ENCODE results near the gene LMO2. TPM values are rescaled to one million over a fixed set of nuclear protein-coding genes. Genes with fewer than 3 reads are reported as not detected.

Gene LMO2
- total RNA-seq, 1 donor from 2014 or later: 2.5 TPM

- no peaks in the 10 kb centered on the region for H3K36me3 ChIP-seq (ENCODE audit: control insufficient read depth, insufficient read depth, low read length)
- no peak overlapping the region for H3K4me3 ChIP-seq (ENCODE audit: low read depth, low read length)
- no peak for DNase-seq (ENCODE audit: low read depth)
- TF ChIP-seq, protein P1, sequence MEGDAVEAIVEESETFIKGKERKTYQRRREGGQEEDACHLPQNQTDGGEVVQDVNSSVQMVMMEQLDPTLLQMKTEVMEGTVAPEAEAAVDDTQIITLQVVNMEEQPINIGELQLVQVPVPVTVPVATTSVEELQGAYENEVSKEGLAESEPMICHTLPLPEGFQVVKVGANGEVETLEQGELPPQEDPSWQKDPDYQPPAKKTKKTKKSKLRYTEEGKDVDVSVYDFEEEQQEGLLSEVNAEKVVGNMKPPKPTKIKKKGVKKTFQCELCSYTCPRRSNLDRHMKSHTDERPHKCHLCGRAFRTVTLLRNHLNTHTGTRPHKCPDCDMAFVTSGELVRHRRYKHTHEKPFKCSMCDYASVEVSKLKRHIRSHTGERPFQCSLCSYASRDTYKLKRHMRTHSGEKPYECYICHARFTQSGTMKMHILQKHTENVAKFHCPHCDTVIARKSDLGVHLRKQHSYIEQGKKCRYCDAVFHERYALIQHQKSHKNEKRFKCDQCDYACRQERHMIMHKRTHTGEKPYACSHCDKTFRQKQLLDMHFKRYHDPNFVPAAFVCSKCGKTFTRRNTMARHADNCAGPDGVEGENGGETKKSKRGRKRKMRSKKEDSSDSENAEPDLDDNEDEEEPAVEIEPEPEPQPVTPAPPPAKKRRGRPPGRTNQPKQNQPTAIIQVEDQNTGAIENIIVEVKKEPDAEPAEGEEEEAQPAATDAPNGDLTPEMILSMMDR (IDR thresholded peaks at IDR 0.05; ENCODE audit: insufficient read depth, low read length, poor library complexity, severe bottlenecking): no peak
- peaks cover 6% of the 10 kb centered on the region for H3K27me3 ChIP-seq (ENCODE audit: control insufficient read depth, insufficient read depth, low read length)
These were observed 19.1 kb upstream of the LMO2 start for GRCh38 chr11:33910958-33911339.

DNA sequence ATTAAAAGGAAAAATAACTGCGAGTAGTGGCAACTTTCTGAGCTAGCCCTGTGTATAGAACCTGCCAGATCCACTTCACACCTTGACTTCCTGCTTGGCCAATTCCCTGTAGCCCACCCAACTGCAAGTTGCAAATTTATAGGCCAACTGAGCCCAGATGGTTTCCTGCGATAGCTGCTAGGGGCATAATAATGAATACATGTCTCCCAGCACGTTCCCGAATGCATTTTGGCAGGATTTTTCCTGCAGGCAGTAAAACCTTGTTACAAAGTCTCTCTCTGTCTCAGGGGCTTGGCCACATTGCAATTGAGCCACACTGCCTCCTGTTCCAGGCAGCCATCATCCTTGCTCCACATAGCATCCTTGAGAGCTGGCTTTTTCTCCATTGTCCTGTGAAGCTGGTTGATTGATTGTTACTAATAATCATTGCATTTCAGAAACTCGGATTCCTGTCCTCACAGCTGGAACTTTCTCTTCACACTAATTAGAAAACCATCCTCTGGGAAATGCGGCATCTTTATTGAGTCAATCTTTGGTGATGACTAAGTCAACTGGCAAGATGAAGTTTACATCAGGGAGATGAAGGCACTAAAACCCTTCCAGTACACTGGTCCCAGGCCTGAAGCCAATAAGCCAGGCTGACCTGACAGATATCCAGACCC, 18.6 kb upstream of the LMO2 start:
- Histone ChIP-seq H3K27me3 (ENCODE audit: control insufficient read depth, insufficient read depth, low read length) (peaks cover 5% of the 10 kb centered on the region), H3K4me3 (ENCODE audit: low read depth, low read length) (no peak overlapping the region), H3K36me3 (ENCODE audit: control insufficient read depth, insufficient read depth, low read length) (no peaks in the 10 kb centered on the region)
- TF ChIP-seq, protein P1 (IDR thresholded peaks at IDR 0.05; ENCODE audit: insufficient read depth, low read length, poor library complexity, severe bottlenecking): no peak
- DNase-seq (ENCODE audit: low read depth): no peak

GRCh38 chr11:33909552-33909951, 17.7 kb upstream of the LMO2 start:
- TF ChIP-seq, protein P1 (IDR thresholded peaks at IDR 0.05; ENCODE audit: insufficient read depth, low read length, poor library complexity, severe bottlenecking): no peak
- Histone ChIP-seq H3K4me3 (ENCODE audit: low read depth, low read length) (no peak overlapping the region), H3K27me3 (ENCODE audit: control insufficient read depth, insufficient read depth, low read length) (peaks cover 4% of the 10 kb centered on the region), H3K36me3 (ENCODE audit: control insufficient read depth, insufficient read depth, low read length) (no peaks in the 10 kb centered on the region)
- no peak for DNase-seq (ENCODE audit: low read depth)

- no peak for DNase-seq (ENCODE audit: low read depth)
- Histone ChIP-seq H3K27me3 (ENCODE audit: control insufficient read depth, insufficient read depth, low read length) (peaks cover 3% of the 10 kb centered on the region), H3K4me3 (ENCODE audit: low read depth, low read length) (no peak overlapping the region), H3K36me3 (ENCODE audit: control insufficient read depth, insufficient read depth, low read length) (no peaks in the 10 kb centered on the region)
- TF ChIP-seq, protein P1 (IDR thresholded peaks at IDR 0.05; ENCODE audit: insufficient read depth, low read length, poor library complexity, severe bottlenecking): no peak
These were observed 17.3 kb upstream of the LMO2 start for GRCh38 chr11:33909150-33909549.

- Histone ChIP-seq H3K27me3 (ENCODE audit: control insufficient read depth, insufficient read depth, low read length) (peaks cover 6% of the 10 kb centered on the region), H3K36me3 (ENCODE audit: control insufficient read depth, insufficient read depth, low read length) (no peaks in the 10 kb centered on the region), H3K4me3 (ENCODE audit: low read depth, low read length) (no peak overlapping the region)
- TF ChIP-seq, protein P1 (IDR thresholded peaks at IDR 0.05; ENCODE audit: insufficient read depth, low read length, poor library complexity, severe bottlenecking): no peak
- no peak for DNase-seq (ENCODE audit: low read depth)
These were observed 15.5 kb upstream of the LMO2 start for GRCh38 chr11:33907421-33907820.

Measured in kidney epithelial cell (primary cell).